ENCODE results near the gene LIN52.
A peak's percentile ranks its signal among the peaks of the same experiment; 100 is the strongest.

Gene LIN52

GRCh38 chr14:74190927-74191575 is 106.3 kb downstream of the LIN52 start:
- DNase-seq (ENCODE audit: low read depth, low spot score) = no peak

DNA sequence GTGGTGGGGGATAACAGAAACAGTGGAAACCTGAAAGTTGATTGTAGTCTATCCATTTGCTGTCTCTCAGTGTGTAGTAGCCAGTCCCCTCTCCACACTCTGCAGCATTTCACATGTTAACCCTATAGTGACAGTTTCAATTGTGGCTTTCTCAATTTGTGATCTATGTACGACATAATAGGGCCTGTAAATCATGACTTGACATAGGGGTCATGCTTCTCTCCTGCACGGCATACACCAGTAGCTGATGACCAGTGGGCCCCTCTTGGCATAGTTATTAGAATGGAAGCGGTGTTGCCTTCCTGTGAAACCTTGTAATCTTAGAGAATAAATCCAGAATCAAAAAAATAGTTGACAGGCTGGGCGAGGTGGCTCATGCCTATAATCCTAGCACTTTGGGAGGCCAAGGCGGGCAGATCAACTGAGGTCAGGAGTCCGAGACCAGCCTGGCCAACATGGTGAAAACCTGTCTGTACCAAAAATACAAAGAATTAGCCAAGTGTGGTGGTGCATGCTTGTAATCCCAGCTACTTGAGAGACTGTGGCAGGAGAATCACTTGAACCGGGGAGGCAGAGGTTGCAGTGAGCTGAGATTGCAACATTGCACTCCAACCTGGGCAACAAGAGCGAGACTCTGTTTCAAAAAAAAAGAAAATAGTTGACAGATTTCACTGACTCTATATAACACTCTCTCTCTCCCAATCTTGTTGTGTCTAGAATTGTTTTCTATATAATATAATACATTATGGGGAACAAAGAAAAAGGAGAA is 109.9 kb downstream of the LIN52 start:
- no peak for DNase-seq (ENCODE audit: low read depth, low spot score)

DNA sequence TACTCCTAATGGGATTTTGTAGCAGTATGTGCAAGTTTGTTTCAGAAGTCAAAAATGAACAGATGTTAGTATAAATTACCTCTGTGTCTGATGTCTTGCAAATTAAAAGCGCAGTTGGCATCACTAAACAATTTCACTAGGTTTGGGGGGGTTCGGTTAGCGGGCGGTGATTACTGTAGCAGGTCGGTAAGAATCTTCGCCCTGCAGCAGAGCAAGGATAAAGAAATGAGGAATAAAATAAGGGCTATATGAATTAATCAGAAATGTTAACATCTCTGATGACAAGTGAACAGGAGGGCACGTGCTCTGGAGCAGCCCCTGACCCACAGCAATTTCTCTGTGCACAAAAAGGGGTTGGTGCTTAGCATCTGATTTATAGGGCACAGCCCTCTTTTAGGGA is 110.9 kb downstream of the LIN52 start:
- DNase-seq (ENCODE audit: low read depth, low spot score) = no peak

DNA sequence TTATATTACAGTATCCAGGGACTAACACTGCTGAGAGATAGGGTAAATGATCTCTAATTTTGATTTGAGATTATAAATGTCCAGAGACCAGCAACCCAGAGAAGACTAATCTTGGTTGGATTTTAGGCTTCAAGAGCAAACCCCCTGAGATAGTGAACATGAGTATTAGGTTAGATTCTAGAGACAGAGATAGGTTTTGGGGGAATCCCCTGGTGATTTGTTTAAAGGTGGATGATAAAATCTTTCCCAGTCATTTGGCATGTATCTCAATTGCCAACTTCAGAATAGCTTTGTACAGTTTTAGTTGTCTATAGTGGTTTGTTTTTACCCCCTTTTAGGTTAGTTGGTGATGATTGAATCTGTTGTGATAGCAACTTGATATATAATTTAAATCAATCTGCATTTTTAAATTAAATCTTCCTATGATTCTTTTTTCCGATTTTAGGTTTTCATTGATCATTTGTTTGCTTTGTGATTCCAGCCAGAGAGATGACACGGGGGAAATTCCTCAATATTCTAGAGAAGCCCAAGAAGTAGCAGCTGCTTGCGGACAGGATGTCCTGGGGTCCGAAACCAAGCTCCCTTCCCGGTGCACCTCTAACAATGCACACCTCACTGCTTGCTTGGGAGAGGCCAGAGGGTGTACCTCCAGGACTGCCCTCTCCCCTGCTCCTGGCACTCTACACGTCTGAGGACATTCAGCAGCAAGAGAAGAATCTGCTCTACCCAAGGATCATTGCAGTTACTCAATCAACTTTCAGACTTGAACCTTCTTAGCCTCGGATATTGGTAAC is 113.9 kb downstream of the LIN52 start:
- no peak for DNase-seq (ENCODE audit: low read depth, low spot score)

GRCh38 chr14:74202113-74202512 is 117.4 kb downstream of the LIN52 start:
- DNase-seq (ENCODE audit: low read depth, low spot score) = no peak

DNA sequence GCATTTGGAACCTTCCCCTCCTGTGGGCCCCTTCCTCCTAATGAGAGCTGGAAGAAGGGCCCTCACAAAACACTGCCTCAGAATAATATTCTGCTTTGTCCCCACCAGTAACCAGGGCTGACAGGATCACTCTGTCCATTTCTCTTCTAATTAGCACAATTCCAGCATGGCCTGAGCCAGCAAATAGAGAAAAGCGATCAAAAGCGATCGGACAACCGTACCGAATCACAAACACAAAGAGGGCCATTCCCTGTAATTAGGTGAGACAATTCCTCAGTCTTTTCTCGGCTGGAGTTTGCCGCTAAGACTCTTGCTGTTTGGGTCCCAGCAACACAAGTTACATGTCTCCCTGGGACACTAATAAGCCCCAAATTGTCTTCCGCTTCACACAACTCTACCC is 118.9 kb downstream of the LIN52 start:
- DNase-seq (ENCODE audit: low read depth, low spot score) = no peak

DNA sequence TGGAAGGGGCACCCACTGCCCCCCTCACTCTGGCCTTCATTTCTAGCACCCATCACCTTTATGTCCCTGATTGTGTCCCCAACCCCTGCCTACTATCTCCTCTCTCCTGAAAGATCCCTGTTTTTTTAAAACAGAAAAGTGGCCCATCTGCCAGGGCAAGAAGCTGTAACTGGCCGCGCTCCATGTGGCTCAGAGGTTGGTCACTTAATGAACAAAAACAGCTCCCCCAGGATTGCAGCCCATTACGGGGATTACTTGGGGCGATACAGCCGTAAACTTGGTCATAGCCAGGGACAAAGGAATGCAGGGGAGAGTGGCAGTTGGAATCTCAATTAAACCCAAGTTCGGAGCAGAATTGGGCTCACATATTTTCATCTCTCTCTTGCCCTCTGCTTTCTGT is 119.7 kb downstream of the LIN52 start:
- no peak for DNase-seq (ENCODE audit: low read depth, low spot score)

DNA sequence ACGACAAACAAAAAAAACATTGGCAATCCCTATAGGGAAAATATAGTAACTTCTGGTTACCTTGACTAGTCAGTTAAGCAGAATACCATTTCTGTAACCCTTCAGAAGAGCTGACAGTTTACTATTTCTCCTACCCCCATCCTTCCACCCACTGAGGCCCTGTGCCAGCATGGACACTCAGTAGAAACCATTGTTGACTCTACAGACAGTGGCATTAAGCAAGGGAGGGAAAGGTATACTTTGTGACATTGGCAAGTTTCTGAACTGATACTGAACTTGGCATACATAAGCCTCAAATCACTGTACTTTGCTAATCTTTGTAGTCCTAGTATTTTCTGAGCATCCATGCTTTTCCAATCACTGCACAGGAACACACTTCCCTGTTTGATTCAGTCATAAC is 121.1 kb downstream of the LIN52 start:
- no peak for DNase-seq (ENCODE audit: low read depth, low spot score)

- no peak for DNase-seq (ENCODE audit: low read depth, low spot score)
Observed at GRCh38 chr14:74207943-74208342, 123.2 kb downstream of the LIN52 start.

DNA sequence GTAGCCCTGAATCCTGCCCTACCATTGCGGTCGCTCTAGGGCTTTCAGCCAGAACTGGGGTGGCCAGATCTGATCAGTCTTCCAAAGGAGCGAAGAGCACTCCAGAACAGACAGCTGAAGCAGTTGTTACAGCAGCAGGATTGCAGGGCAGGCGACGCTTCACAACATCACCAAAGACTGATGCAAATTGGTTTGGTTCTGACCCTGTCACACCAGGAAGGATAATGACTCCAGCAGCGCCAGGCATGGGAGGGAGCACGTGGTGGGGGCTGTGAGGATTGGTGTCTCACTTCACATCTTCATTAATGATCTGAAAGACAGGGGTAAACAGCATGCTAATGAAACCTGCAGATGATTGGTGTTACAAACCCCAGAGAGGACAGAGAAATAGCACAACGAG is 123.9 kb downstream of the LIN52 start:
- no peak for DNase-seq (ENCODE audit: low read depth, low spot score)

DNA sequence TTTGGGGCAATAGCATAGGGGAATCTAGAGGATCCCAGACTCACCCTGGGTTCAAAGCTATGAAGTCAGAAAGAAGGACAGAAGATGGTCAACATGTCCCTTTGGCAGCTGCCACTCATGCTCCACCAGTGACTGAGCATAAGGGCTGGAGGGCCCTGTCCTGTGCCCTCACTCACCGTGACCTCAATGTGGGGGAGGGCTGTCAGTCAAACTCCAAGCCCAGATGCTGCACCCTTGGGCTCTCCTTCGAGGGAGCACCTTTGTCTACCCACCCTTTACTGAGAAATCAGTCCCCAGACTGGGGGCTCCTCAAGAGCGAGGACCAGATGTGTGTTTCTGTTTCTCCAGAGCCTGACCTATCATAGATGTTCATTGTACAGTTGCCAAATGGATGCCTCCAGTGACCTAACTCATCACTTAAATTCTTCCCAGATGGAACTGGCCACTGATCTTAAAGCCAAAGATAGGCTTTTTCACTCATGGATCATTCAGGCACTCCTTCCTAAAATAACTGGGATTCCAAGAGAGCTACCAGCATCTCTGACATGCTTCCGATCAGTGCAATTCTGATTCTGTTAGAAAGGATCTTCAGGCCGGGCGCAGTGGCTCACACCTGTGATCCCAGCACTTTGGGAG is 127.3 kb downstream of the LIN52 start:
- DNase-seq (ENCODE audit: low read depth, low spot score) = no peak

GRCh38 chr14:74213907-74214803 is 129.4 kb downstream of the LIN52 start:
- DNase-seq (ENCODE audit: low read depth, low spot score) = no peak

DNA sequence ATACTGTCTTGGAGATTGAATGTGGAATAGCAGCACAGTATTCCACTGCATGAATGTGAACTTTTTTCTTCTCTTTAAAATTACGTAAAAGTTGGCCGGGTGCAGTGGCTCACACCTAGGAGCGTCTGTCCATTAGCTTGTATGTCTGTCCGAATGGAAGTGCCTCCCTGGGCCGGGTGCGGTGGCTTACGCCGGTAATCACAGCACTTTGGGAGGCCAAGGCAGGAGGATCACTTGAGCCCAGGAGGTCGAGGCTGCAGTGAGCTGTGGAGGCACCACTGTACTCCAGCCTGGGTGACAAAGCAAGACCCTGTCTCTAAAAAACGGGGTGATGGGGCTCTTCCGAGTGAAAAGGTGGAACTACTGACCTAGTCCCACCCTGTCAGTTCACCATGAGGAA is 131.9 kb downstream of the LIN52 start:
- no peak for DNase-seq (ENCODE audit: low read depth, low spot score)

GRCh38 chr14:74217672-74218448 is 133.1 kb downstream of the LIN52 start:
- peak; percentile 28 for DNase-seq (ENCODE audit: low read depth, low spot score)

DNA sequence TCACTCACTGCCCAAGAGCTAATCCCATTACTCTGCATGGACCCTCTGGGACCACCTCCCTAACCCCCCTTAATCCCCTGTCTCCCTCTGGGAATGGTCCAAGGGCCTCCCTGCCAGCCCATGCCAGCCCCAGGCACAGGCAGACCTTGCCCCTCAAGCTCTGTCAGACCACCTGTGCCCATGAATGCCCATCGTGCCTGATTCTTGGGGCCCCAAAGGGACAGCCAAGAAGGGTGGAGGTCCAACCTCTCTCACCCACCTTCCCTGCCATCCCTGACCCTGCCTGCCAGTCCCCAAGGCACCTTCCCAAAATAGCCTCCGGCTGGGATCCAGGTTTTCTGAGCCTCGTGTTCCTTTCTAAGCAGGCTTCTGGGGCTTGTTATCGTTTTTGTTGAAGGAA is 133.7 kb downstream of the LIN52 start:
- no peak for DNase-seq (ENCODE audit: low read depth, low spot score)

- DNase-seq (ENCODE audit: low read depth, low spot score) = no peak
Observed at GRCh38 chr14:74219277-74220205, 134.8 kb downstream of the LIN52 start.

- no peak for DNase-seq (ENCODE audit: low read depth, low spot score)
Observed at GRCh38 chr14:74220991-74221390, 136.2 kb downstream of the LIN52 start.

GRCh38 chr14:74221741-74222140 is 137.0 kb downstream of the LIN52 start:
- no peak for DNase-seq (ENCODE audit: low read depth, low spot score)

GRCh38 chr14:74223016-74223415 is 138.3 kb downstream of the LIN52 start:
- no peak for DNase-seq (ENCODE audit: low read depth, low spot score)
